Fibroblast of villous mesenchyme (primary cell): ENCODE measurements around the gene TSPAN14. TPM values are rescaled to one million over a fixed set of nuclear protein-coding genes. Genes with fewer than 3 reads are reported as not detected.

Experiments used
- DNase-seq: peaks from one replicate; pipeline ENCODE4 v3.0.0-alpha.2; 2010; ENCODE audit warnings: low read depth
- H3K4me3 ChIP-seq: 2 replicates; pipeline ENCODE4 v1.5.1; 2011; ENCODE audit warnings: low read depth, mild to moderate bottlenecking, low read length
- CTCF ChIP-seq: IDR thresholded peaks from 2 replicates; pipeline ENCODE4 v1.5.1; 2012; ENCODE audit warnings: low read depth, mild to moderate bottlenecking, low read length; ENCODE audit not compliant: insufficient read depth
- total RNA-seq: library from RNA; depleted of rRNA; stranded (reverse); fragments of >200 nt; gene quantifications from 2 replicates; pipeline ENCODE4 v1.2.3, GENCODE V29; 2012

TSPAN14 gene
- total RNA-seq, 1 donor, result 51.4 TPM

- peak; percentile 50 for DNase-seq
Observed at GRCh38 chr10:80506189-80506575, 52.1 kb downstream of the TSPAN14 start.

DNA sequence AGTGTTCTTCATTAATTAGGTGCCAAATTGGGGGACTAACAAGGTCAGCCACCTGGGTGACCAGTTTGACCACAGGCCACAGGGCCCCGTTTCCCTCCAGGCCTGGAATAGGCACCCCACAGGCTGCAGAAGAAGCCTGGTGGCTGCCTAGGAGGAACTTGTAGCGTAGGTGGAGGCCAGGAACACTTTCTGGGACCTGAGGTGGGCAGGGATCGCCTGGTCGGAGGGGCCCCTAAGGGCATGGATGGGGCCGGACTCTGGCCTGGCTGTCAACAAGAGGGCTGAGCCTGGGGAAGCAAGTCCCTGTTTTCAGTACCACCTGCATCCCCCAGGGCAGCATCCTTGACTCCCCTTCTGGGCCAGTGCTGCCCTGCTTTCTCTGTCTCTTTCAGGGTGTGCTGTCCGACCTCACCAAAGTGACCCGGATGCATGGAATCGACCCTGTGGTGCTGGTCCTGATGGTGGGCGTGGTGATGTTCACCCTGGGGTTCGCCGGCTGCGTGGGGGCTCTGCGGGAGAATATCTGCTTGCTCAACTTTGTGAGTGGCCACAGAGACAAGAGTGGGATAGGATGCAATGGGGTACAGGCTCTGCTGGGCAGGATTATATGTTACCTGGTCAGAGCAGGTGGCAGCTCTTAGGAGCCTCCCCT lies 52.9 kb downstream of the TSPAN14 start:
- TF ChIP-seq CTCF, result no peak
- H3K4me3 ChIP-seq, result no peak overlapping the region
- no peak for DNase-seq

More at GRCh38 chr10:80506189-80506575, 52.1 kb downstream of the TSPAN14 start:
- TF ChIP-seq CTCF, result no peak
- H3K4me3 ChIP-seq, result no peak overlapping the region

DNA sequence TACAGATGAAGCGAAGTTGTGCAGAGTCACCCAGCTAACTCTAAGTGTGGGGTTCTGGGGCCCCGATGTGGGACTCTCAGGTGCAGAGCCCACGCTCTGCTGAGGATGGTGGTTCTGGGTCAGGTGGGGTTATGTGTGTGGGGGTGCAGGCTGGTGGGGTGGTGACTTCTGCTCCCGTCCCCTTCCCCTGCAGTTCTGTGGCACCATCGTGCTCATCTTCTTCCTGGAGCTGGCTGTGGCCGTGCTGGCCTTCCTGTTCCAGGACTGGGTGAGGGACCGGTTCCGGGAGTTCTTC lies 54.9 kb downstream of the TSPAN14 start:
- TF ChIP-seq CTCF, result no peak
- DNase-seq, result no peak
- H3K4me3 ChIP-seq, result no peak overlapping the region

DNA sequence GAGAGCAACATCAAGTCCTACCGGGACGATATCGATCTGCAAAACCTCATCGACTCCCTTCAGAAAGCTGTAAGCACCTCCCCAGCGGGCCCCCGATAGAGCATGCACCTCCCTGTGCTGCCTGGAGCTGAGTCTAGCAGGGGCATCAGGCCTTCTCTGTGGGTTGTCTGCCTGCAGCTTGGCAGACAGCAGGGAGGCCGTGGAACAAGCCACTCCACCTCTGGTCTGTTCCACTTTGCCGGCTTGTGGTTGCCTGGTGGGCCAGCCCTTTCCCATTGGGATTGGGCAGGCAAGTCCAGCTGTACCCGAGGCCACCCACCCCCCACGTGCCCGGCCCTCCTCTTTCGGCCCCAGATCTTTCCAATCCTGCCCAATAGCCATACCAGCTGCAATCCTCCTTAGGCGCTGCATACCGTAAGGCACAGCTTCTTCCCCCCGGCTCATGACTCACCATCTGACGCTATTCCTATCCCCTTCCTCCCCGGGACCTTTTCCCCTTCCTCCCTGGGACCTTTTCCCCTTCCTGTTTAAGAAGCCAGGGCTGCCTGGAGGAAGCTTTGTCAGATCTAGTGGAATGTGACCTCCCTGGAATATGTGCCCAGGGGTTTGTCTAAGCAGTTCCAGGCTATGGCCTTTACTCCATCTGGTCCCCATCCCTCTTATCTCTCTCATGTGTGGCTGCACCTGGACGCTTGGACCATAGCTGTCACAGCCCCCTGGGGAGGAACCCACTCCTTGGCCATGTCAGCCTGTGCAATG lies 55.5 kb downstream of the TSPAN14 start:
- DNase-seq, result peak; percentile 91
- no peak for TF ChIP-seq CTCF
- no peak overlapping the region for H3K4me3 ChIP-seq

- no peak for DNase-seq
- H3K4me3 ChIP-seq, result no peak overlapping the region
- no peak for TF ChIP-seq CTCF
Observed at GRCh38 chr10:80512031-80512526, 58.0 kb downstream of the TSPAN14 start.

DNA sequence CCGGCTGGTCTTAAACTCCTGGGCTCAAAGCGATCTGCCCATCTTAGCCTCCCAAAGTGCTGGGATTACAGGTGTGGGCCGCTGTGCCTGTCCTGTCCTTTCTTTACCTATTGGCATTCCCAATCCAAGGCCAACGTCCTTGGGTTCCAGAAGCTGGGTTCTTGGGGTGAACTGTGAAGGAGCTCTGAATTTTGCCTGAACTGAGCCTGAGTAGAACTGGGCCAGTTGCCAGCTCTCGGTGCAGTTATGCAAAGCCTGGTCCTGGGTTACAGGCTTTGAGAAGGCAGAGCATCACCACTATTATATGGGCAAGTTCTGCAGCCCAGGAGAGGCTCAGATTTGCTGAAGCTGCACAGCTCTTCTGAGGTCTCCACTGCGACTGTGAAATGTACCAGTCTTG lies 59.0 kb downstream of the TSPAN14 start:
- no peak for TF ChIP-seq CTCF
- no peak for DNase-seq
- H3K4me3 ChIP-seq, result no peak overlapping the region
